GM18505 (cell line): Measurements from ENCODE around the gene COBLL1.

Experiments
- ATAC-seq: cut with Tn5 transposase; IDR thresholded peaks from one replicate; pipeline ENCODE4 v1.9.1; 2021; ENCODE audit not compliant: unreplicated experiment
- POLR2A ChIP-seq: IDR thresholded peaks from 4 replicates; pipeline ENCODE4 v1.6.1; 2011; ENCODE audit warnings: borderline replicate concordance; ENCODE audit not compliant: insufficient read depth, insufficient read length; ENCODE audit errors: extremely low read depth

COBLL1 gene

GRCh38 chr2:164778723-164779122, 62.9 kb downstream of the COBLL1 start:
- ATAC-seq, result no peak
- no peak for TF ChIP-seq POLR2A

- ATAC-seq, result no peak
- TF ChIP-seq POLR2A, result no peak
These were observed 63.7 kb downstream of the COBLL1 start for GRCh38 chr2:164777847-164778461.

GRCh38 chr2:164773635-164774034, 68.0 kb downstream of the COBLL1 start:
- ATAC-seq, result no peak
- TF ChIP-seq POLR2A, result no peak

GRCh38 chr2:164773091-164773490, 68.5 kb downstream of the COBLL1 start:
- no peak for ATAC-seq
- no peak for TF ChIP-seq POLR2A

- TF ChIP-seq POLR2A, result no peak
- no peak for ATAC-seq
These were observed 69.7 kb downstream of the COBLL1 start for GRCh38 chr2:164771897-164772296.

GRCh38 chr2:164770421-164770916, 71.2 kb downstream of the COBLL1 start:
- TF ChIP-seq POLR2A, result no peak
- ATAC-seq, result no peak

- ATAC-seq, result no peak
- TF ChIP-seq POLR2A, result no peak
These were observed 74.7 kb downstream of the COBLL1 start for GRCh38 chr2:164766954-164767320.

GRCh38 chr2:164766216-164766953, 75.2 kb downstream of the COBLL1 start:
- TF ChIP-seq POLR2A, result no peak
- ATAC-seq, result no peak

- TF ChIP-seq POLR2A, result no peak
- no peak for ATAC-seq
These were observed 76.6 kb downstream of the COBLL1 start for GRCh38 chr2:164764996-164765395.

GRCh38 chr2:164764474-164764873, 77.1 kb downstream of the COBLL1 start:
- no peak for TF ChIP-seq POLR2A

GRCh38 chr2:164763431-164763830, 78.2 kb downstream of the COBLL1 start:
- TF ChIP-seq POLR2A, result no peak
- ATAC-seq, result no peak

More at GRCh38 chr2:164764474-164764873, 77.1 kb downstream of the COBLL1 start:
- no peak for ATAC-seq

- TF ChIP-seq POLR2A, result no peak
These were observed 79.7 kb downstream of the COBLL1 start for GRCh38 chr2:164761737-164762460.

GRCh38 chr2:164761201-164761600, 80.4 kb downstream of the COBLL1 start:
- peak; percentile 100 for ATAC-seq

More at GRCh38 chr2:164761737-164762460, 79.7 kb downstream of the COBLL1 start:
- no peak for ATAC-seq

- no peak for TF ChIP-seq POLR2A
- no peak for ATAC-seq
These were observed 81.4 kb downstream of the COBLL1 start for GRCh38 chr2:164760179-164760578.
